H1 (cell line): ENCODE measurements around the gene SLC7A5. TPM values are rescaled to one million over a fixed set of nuclear protein-coding genes. Genes with fewer than 3 reads are reported as not detected.

Experiments used
- CTCF ChIA-PET: fragments of 300-600 bp; sonication (Branson Sonifier 250); formaldehyde crosslinking; loops from one replicate; lab custom pipeline; 2021; ENCODE audit not compliant: partially characterized antibody; lab: Charles Lee
- POLR2A ChIA-PET: fragments of 300-600 bp; sonication (Branson Sonifier 250); formaldehyde crosslinking; loops from one replicate; lab custom pipeline; 2021; ENCODE audit warnings: inconsistent platforms; ENCODE audit not compliant: partially characterized antibody; lab: Charles Lee
- DNase-seq, 2 experiments: peaks; one replicate each; pipeline versions ENCODE4 v3.0.0 to v3.0.0-alpha.2; 2010 to 2022; ENCODE audit warnings: low spot score in 2 of 2, low read depth in 1 of 2, mixed read lengths in 1 of 2
- FAIRE-seq: peaks from 2 replicates; lab custom pipeline; 2011; peaks lifted over from hg19 to GRCh38; lab: Jason Lieb, UNC
- H2AFZ ChIP-seq: 2 replicates; pipeline ENCODE4 v1.8.1; 2012; ENCODE audit warnings: low read length, inconsistent platforms
- H2AK5ac ChIP-seq: 2 replicates; pipeline ENCODE4 v1.6.1; 2013; ENCODE audit warnings: low read depth, low read length
- H2BK120ac ChIP-seq: replicated peaks from 2 replicates; pipeline ENCODE3; 2013; ENCODE audit warnings: low read depth, low read length, inconsistent platforms
- H2BK12ac ChIP-seq: 2 replicates; pipeline ENCODE4 v1.6.1; 2013; ENCODE audit warnings: low read depth, low read length
- H2BK15ac ChIP-seq: 2 replicates; pipeline ENCODE4 v1.6.1; 2013; ENCODE audit warnings: low read length
- H2BK20ac ChIP-seq: 2 replicates; pipeline ENCODE4 v1.6.1; 2013; ENCODE audit warnings: low read length
- H2BK5ac ChIP-seq: 2 replicates; pipeline ENCODE4 v1.6.1; 2013; ENCODE audit warnings: low read depth, low read length
- H3K14ac ChIP-seq: 2 replicates; pipeline ENCODE4 v1.6.1; 2013; ENCODE audit warnings: inconsistent platforms; ENCODE audit not compliant: insufficient read length
- H3K18ac ChIP-seq: 2 replicates; pipeline ENCODE4 v1.6.1; 2013; ENCODE audit warnings: low read length; ENCODE audit errors: extremely low read depth
- H3K23ac ChIP-seq: 2 replicates; pipeline ENCODE4 v1.6.1; 2013; ENCODE audit warnings: inconsistent platforms; ENCODE audit not compliant: insufficient read length
- H3K23me2 ChIP-seq: 2 replicates; pipeline ENCODE4 v1.6.1; 2013; ENCODE audit warnings: low read depth, low read length
- H3K27ac ChIP-seq: 2 replicates; pipeline ENCODE4 v1.6.1; 2011; ENCODE audit warnings: low read depth, low read length, inconsistent platforms
- H3K27me3 ChIP-seq, 4 experiments: replicated peaks in 1 of 4; 1 replicate in 1 of 4; 2 replicates in 3 of 4; pipeline versions ENCODE4 v1.6.1 to v1.8.1; 2011 to 2013; ENCODE audit warnings: low read length in 3 of 4, mild to moderate bottlenecking in 3 of 4, inconsistent platforms in 2 of 4, mixed read lengths in 2 of 4, moderate library complexity in 1 of 4; ENCODE audit not compliant: control insufficient read depth in 3 of 4, insufficient read depth in 3 of 4; ENCODE audit errors: extremely low read depth in 1 of 4
- H3K36me3 ChIP-seq, 4 experiments: 2 replicates each; pipeline versions ENCODE4 v1.6.1 to v1.8.1; 2011 to 2013; ENCODE audit warnings: mild to moderate bottlenecking in 4 of 4, low read length in 3 of 4, moderate library complexity in 2 of 4, control low read depth in 1 of 4, inconsistent platforms in 1 of 4; ENCODE audit not compliant: insufficient read depth in 4 of 4, control insufficient read depth in 2 of 4
- H3K4ac ChIP-seq: replicated peaks from 2 replicates; pipeline ENCODE3; 2013; ENCODE audit warnings: low read length, low read depth, mixed read lengths, inconsistent platforms; ENCODE audit not compliant: insufficient read length
- H3K4me1 ChIP-seq, 4 experiments: replicated peaks in 1 of 4; 1 replicate in 1 of 4; 2 replicates in 3 of 4; pipeline versions ENCODE4 v1.6.1 to v1.8.1; 2011 to 2013; ENCODE audit warnings: low read length in 3 of 4, inconsistent platforms in 2 of 4, mixed read lengths in 1 of 4; ENCODE audit not compliant: insufficient read depth in 4 of 4, control insufficient read depth in 3 of 4
- H3K4me2 ChIP-seq, 2 experiments: 2 replicates each; pipeline versions ENCODE4 v1.6.1 to v1.8.1; 2011 to 2013; ENCODE audit warnings: low read depth in 2 of 2, low read length in 2 of 2, control low read depth in 1 of 2, inconsistent platforms in 1 of 2, mild to moderate bottlenecking in 1 of 2; ENCODE audit not compliant: insufficient read depth in 1 of 2
- H3K4me3 ChIP-seq, 4 experiments: fragments of 200-600, 300-600 bp in 1 of 4; sonication (generic), shearing (Covaris generic), sonication (Bioruptor Twin) in 1 of 4; 2 replicates each; pipeline versions ENCODE4 v1.5.1 to v1.8.1; 2011 to 2016; ENCODE audit warnings: low read length in 4 of 4, low read depth in 3 of 4, control low read depth in 2 of 4, inconsistent platforms in 2 of 4, mild to moderate bottlenecking in 2 of 4, mixed read lengths in 1 of 4, moderate library complexity in 1 of 4; ENCODE audit not compliant: insufficient read depth in 2 of 4; ENCODE audit errors: extremely low read depth in 1 of 4
- H3K56ac ChIP-seq: replicated peaks from 2 replicates; pipeline ENCODE3; 2013; ENCODE audit warnings: low read depth, mild to moderate bottlenecking, mixed read lengths, low read length, inconsistent platforms; ENCODE audit not compliant: insufficient read length
- H3K79me1 ChIP-seq: 2 replicates; pipeline ENCODE4 v1.6.1; 2013; ENCODE audit warnings: low read depth, low read length, control low read depth
- H3K79me2 ChIP-seq, 2 experiments: 2 replicates each; pipeline versions ENCODE4 v1.6.1 to v1.8.1; 2012 to 2013; ENCODE audit warnings: low read length in 2 of 2, mild to moderate bottlenecking in 2 of 2, inconsistent platforms in 1 of 2; ENCODE audit not compliant: insufficient read depth in 2 of 2, control insufficient read depth in 1 of 2
- H3K9ac ChIP-seq, 4 experiments: replicated peaks in 1 of 4; 1 replicate in 1 of 4; 2 replicates in 3 of 4; pipeline versions ENCODE4 v1.6.1 to v1.8.1; 2011 to 2013; ENCODE audit warnings: low read depth in 3 of 4, low read length in 3 of 4, control low read depth in 2 of 4, mild to moderate bottlenecking in 2 of 4, moderate library complexity in 2 of 4, inconsistent platforms in 1 of 4; ENCODE audit errors: extremely low read depth in 1 of 4
- H3K9me3 ChIP-seq, 2 experiments: 2 replicates each; pipeline versions ENCODE4 v1.6.1 to v1.8.1; 2012 to 2013; ENCODE audit warnings: mild to moderate bottlenecking in 2 of 2, moderate library complexity in 2 of 2, control low read depth in 1 of 2, inconsistent platforms in 1 of 2, low read depth in 1 of 2, low read length in 1 of 2, mixed read lengths in 1 of 2; ENCODE audit not compliant: insufficient read depth in 2 of 2
- H4K20me1 ChIP-seq, 2 experiments: replicated peaks in 1 of 2; 2 replicates each; pipeline versions ENCODE3 to v1.8.1; 2011 to 2013; ENCODE audit warnings: inconsistent platforms in 2 of 2, low read length in 2 of 2, mild to moderate bottlenecking in 1 of 2; ENCODE audit not compliant: insufficient read depth in 2 of 2, control insufficient read depth in 1 of 2
- H4K5ac ChIP-seq: 2 replicates; pipeline ENCODE4 v1.6.1; 2013; ENCODE audit warnings: low read length, low read depth, mixed read lengths, inconsistent platforms; ENCODE audit not compliant: insufficient read length
- H4K8ac ChIP-seq: 2 replicates; pipeline ENCODE4 v1.8.0; 2013; ENCODE audit warnings: mild to moderate bottlenecking, moderate library complexity, low read length, inconsistent platforms; ENCODE audit not compliant: insufficient read depth; ENCODE audit errors: extremely low read depth
- H4K91ac ChIP-seq: replicated peaks from 2 replicates; pipeline ENCODE3; 2013; ENCODE audit warnings: low read length, mixed read lengths, inconsistent platforms; ENCODE audit not compliant: insufficient read length
- BRCA1 ChIP-seq: IDR thresholded peaks from 2 replicates; pipeline ENCODE4 v1.6.1; 2012; ENCODE audit warnings: low read depth, low read length, improper control_type of control experiment
- GTF2F1 ChIP-seq: IDR thresholded peaks from 2 replicates; pipeline ENCODE4 v1.6.1; 2012; ENCODE audit warnings: low read depth, low read length, improper control_type of control experiment, borderline replicate concordance
- SAP30 ChIP-seq: fragments of 300-600 bp; sonication (generic); IDR thresholded peaks from 2 replicates; pipeline ENCODE4 v1.7.1; 2012; ENCODE audit warnings: low read length, moderate library complexity, mild to moderate bottlenecking, inconsistent platforms; ENCODE audit not compliant: insufficient read depth, insufficient replicate concordance
- SIX5 ChIP-seq: IDR thresholded peaks from 2 replicates; pipeline ENCODE4 v1.6.1; 2011; ENCODE audit warnings: mild to moderate bottlenecking, low read depth, low read length
- SRF ChIP-seq: IDR thresholded peaks from 2 replicates; pipeline ENCODE4 v1.6.1; 2011; ENCODE audit warnings: mild to moderate bottlenecking, low read depth, low read length, moderate library complexity
- TAF1 ChIP-seq: IDR thresholded peaks from 2 replicates; pipeline ENCODE4 v1.6.1; 2011; ENCODE audit warnings: mild to moderate bottlenecking, low read depth, low read length
- TBP ChIP-seq: IDR thresholded peaks from 2 replicates; pipeline ENCODE4 v1.6.1; 2011; ENCODE audit warnings: low read depth, low read length, improper control_type of control experiment
- WGBS, 2 experiments: shearing (Covaris generic) in 1 of 2; methylation state at CpG; one replicate each; pipeline versions ENCODE4 v1.1.6 to v1.1.7; 2013 to 2015; ENCODE audit warnings: low lambda C conversion rate in 2 of 2, mixed read lengths in 2 of 2, inconsistent platforms in 1 of 2, low coverage in 1 of 2, missing lambda C conversion rate in 1 of 2; ENCODE audit not compliant: insufficient replicate concordance in 2 of 2, insufficient coverage in 1 of 2, insufficient read length in 1 of 2; ENCODE audit errors: extremely low coverage in 1 of 2, missing lambda C conversion rate in 1 of 2; 5-methylcytosine and 5-hydroxymethylcytosine counted together
- polyA plus RNA-seq, 7 experiments: library from polyadenylated mRNA; depleted of rRNA in 3 of 7; stranded (reverse) in 5 of 7; unstranded in 2 of 7; fragments of >200 nt in 5 of 7; fragments of 200-250 nt in 2 of 7; gene quantifications; 1 replicate in 5 of 7; 2 replicates in 1 of 7; 4 replicates in 1 of 7; pipeline versions ENCODE4 v1.2.1 to v1.2.3, GENCODE V29; 2011 to 2013; ENCODE audit warnings: missing spikeins in 2 of 7, mixed read lengths in 2 of 7
- total RNA-seq: library from RNA; stranded (reverse); fragmentation: NEBNext Ultra II Directional; extraction: Animal tissue kit (Norgen Biotek cat#: 25700); gene quantifications from 2 replicates; pipeline ENCODE4 v1.2.1, GENCODE V29; 2021
- TF ChIP-seq, protein P1 (sequence below): IDR thresholded peaks from 2 replicates; pipeline ENCODE4 v1.6.1; 2011; ENCODE audit warnings: low read length, improper control_type of control experiment

The SLC7A5 gene
- total and polyA plus RNA-seq, 2 of the 8 experiments (the other 6 are each of a cell fraction or from before 2014, with no cell fraction given), result 68.2 to 341 TPM

DNA sequence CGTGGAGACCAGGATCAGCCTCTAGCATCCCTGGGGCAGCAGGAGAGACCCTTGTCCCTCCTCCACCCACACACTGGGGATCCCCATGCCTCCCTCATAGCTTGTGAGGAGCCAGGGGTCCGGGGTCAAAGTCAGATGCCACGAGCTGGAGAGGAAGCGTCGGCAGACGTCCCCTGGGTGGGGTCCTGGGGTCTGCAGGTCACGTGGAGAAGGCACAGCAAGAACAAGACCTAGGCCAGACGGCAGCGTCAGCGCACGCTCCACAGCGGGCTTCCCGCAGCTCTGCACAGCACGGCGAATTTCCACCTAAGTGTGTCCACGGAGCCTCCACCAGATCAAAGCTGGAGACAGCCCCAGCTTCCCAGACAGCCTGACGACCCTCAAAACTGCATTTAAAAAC lies 49.3 kb downstream of the SLC7A5 start:
- no peaks in the 10 kb centered on the region for H3K27me3 ChIP-seq
- peaks cover 15 to 48% (median 36%) of the 10 kb centered on the region in 4 experiments for H3K4me1 ChIP-seq
- H3K23me2 ChIP-seq, result no peaks in the 10 kb centered on the region
- H3K79me1 ChIP-seq, result no peaks in the 10 kb centered on the region
- H3K23ac ChIP-seq, result no peak overlapping the region
- no peak overlapping the region; the same call in 1 of the 2 replicates for H2BK15ac ChIP-seq
- H2AK5ac ChIP-seq, result peak overlapping the region; percentile 65; the same call in 1 of the 2 replicates
- DNase-seq (no peak), FAIRE-seq (no peak)
- H3K4me3 ChIP-seq, result no peak overlapping the region
- POLR2A ChIA-PET, result interaction anchor here (0.8 to 12.6 kb wide), 12 partner anchors 8 to 50 kb away, joined by 3 to 117 read pairs (median 14); partner anchors contain the start of gene SLC7A5
- H3K4me2 ChIP-seq, result 0 out of 4 replicates have a peak overlapping the region, but pooled peaks of 1 of the 2 experiments have one; percentile 39
- H3K9ac ChIP-seq, result no peak overlapping the region
- H2BK12ac ChIP-seq, result peak overlapping the region; percentile 96
- peak overlapping the region; percentile 71; the same call in 1 of the 2 replicates for H4K8ac ChIP-seq
- no peak overlapping the region for H2BK120ac ChIP-seq
- peak overlapping the region; percentile 93 for H2BK20ac ChIP-seq
- CTCF ChIA-PET, result interaction anchor here (0.6 to 4.0 kb wide), 11 partner anchors 9 to 167 kb away, joined by 3 to 28 read pairs (median 4); no protein-coding TSS in a partner anchor
- H2BK5ac ChIP-seq, result peak overlapping the region; percentile 87
- no peaks in the 10 kb centered on the region for H3K9me3 ChIP-seq
- H3K18ac ChIP-seq, result peak overlapping the region; percentile 62
- no peak overlapping the region for H2AFZ ChIP-seq
- no peaks in the 10 kb centered on the region for H4K20me1 ChIP-seq
- H3K14ac ChIP-seq, result no peak overlapping the region
- peak overlapping the region; percentile 57 for H4K91ac ChIP-seq
- peak overlapping the region; percentile 32 for H3K4ac ChIP-seq
- TF ChIP-seq SAP30 (no peak), GTF2F1 (no peak), SRF (no peak), SIX5 (no peak), TBP (no peak), TAF1 (no peak), BRCA1 (no peak)
- TF ChIP-seq, protein P1, sequence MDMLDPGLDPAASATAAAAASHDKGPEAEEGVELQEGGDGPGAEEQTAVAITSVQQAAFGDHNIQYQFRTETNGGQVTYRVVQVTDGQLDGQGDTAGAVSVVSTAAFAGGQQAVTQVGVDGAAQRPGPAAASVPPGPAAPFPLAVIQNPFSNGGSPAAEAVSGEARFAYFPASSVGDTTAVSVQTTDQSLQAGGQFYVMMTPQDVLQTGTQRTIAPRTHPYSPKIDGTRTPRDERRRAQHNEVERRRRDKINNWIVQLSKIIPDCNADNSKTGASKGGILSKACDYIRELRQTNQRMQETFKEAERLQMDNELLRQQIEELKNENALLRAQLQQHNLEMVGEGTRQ, result no peak
- no peaks in the 10 kb centered on the region for H3K79me2 ChIP-seq
- no peak overlapping the region for H4K5ac ChIP-seq
- H3K56ac ChIP-seq, result no peak overlapping the region
- H3K27ac ChIP-seq, result no peak overlapping the region
- 92% methylated on average over 17 of the region's 17 CpGs; no CpG with 5 or more reads in 1 of the 2 experiments for WGBS, 2 experiments
- no peaks in the 10 kb centered on the region for H3K36me3 ChIP-seq
